Endothelial cell of umbilical vein (primary cell): ENCODE measurements around the gene MLLT6. TPM values are rescaled to one million over a fixed set of nuclear protein-coding genes. Genes with fewer than 3 reads are reported as not detected.

Source experiments
- BruUV-seq: library from RNA; stranded (reverse); fragments of 400-500 nt; replicated peaks from 2 replicates; lab custom pipeline; 2021; lab: Mats Ljungman, UMichigan
- CTCF ChIA-PET: fragments of 300-600, 350-600 bp; sonication (Branson Sonifier 250); formaldehyde crosslinking; loops from one replicate; lab custom pipeline; 2021; ENCODE audit warnings: antibody characterized with exemption, inconsistent platforms; lab: Charles Lee
- POLR2A ChIA-PET: fragments of 300-600, 350-600 bp; sonication (Branson Sonifier 250); formaldehyde crosslinking; loops from one replicate; lab custom pipeline; 2021; ENCODE audit warnings: antibody characterized with exemption, inconsistent platforms; lab: Charles Lee
- DNase-seq: peaks from one replicate; pipeline ENCODE4 v3.0.0-alpha.2; 2011; ENCODE audit warnings: low read depth, low spot score
- FAIRE-seq: peaks from 2 replicates; lab custom pipeline; 2011; peaks lifted over from hg19 to GRCh38; lab: Jason Lieb, UNC
- H2AFZ ChIP-seq: 2 replicates; pipeline ENCODE4 v1.6.0; 2012; ENCODE audit warnings: low read depth, low read length, control low read depth, inconsistent platforms
- H3K27ac ChIP-seq: 2 replicates; pipeline ENCODE4 v1.5.1; 2011; ENCODE audit warnings: low read depth, mild to moderate bottlenecking, control low read depth, low read length, moderate library complexity; ENCODE audit not compliant: insufficient read depth
- H3K27me3 ChIP-seq, 2 experiments: 2 replicates each; pipeline versions ENCODE4 v1.6.0 to v1.6.1; 2011; ENCODE audit warnings: low read length in 2 of 2, mixed read lengths in 1 of 2; ENCODE audit not compliant: control insufficient read depth in 2 of 2, insufficient read depth in 2 of 2
- H3K36me3 ChIP-seq, 2 experiments: 2 replicates in 1 of 2; 3 replicates in 1 of 2; pipeline ENCODE4 v1.5.1; 2011; ENCODE audit warnings: low read length in 2 of 2, mild to moderate bottlenecking in 1 of 2, moderate library complexity in 1 of 2; ENCODE audit not compliant: control insufficient read depth in 2 of 2, insufficient read depth in 2 of 2; ENCODE audit errors: extremely low read depth in 1 of 2
- H3K4me1 ChIP-seq: 3 replicates; pipeline ENCODE4 v1.5.1; 2011; ENCODE audit warnings: mild to moderate bottlenecking, low read length; ENCODE audit not compliant: control insufficient read depth, insufficient read depth; ENCODE audit errors: extremely low read depth
- H3K4me2 ChIP-seq: 2 replicates; pipeline ENCODE4 v1.6.1; 2011; ENCODE audit warnings: low read length, control low read depth, mixed read lengths; ENCODE audit not compliant: insufficient read depth
- H3K4me3 ChIP-seq, 3 experiments: fragments of 200-600 bp in 1 of 3; sonication (generic), shearing (Covaris generic) in 1 of 3; replicated peaks in 1 of 3; 2 replicates each; pipeline ENCODE4 v1.5.1; 2011 to 2016; ENCODE audit warnings: control low read depth in 3 of 3, low read length in 3 of 3, mild to moderate bottlenecking in 2 of 3, inconsistent platforms in 1 of 3, low read depth in 1 of 3, moderate library complexity in 1 of 3; ENCODE audit not compliant: insufficient read depth in 1 of 3
- H3K79me2 ChIP-seq: 2 replicates; pipeline ENCODE4 v1.6.0; 2012; ENCODE audit warnings: low read length, inconsistent platforms; ENCODE audit not compliant: control insufficient read depth, insufficient read depth
- H3K9ac ChIP-seq: replicated peaks from 2 replicates; pipeline ENCODE3; 2011; ENCODE audit warnings: low read length, control low read depth; ENCODE audit not compliant: insufficient read depth; ENCODE audit errors: extremely low read depth
- H3K9me1 ChIP-seq: replicated peaks from 3 replicates; pipeline ENCODE4 v1.6.0; 2011; ENCODE audit warnings: mild to moderate bottlenecking, low read length; ENCODE audit not compliant: control insufficient read depth, insufficient read depth; ENCODE audit errors: extremely low read depth
- H3K9me3 ChIP-seq: replicated peaks from 2 replicates; pipeline ENCODE4 v1.5.1; 2012; ENCODE audit warnings: low read length, inconsistent platforms; ENCODE audit not compliant: control insufficient read depth, insufficient read depth
- H4K20me1 ChIP-seq: replicated peaks from 2 replicates; pipeline ENCODE3; 2011; ENCODE audit warnings: mild to moderate bottlenecking, low read length; ENCODE audit not compliant: control insufficient read depth, insufficient read depth; ENCODE audit errors: extremely low read depth
- EZH2 ChIP-seq: IDR thresholded peaks from 2 replicates; pipeline ENCODE4 v1.6.1; 2012; ENCODE audit warnings: borderline replicate concordance, low read depth, mild to moderate bottlenecking, moderate library complexity, low read length, inconsistent platforms; ENCODE audit not compliant: severe bottlenecking
- FOS ChIP-seq: IDR thresholded peaks from 2 replicates; pipeline ENCODE4 v1.6.1; 2011; ENCODE audit warnings: mild to moderate bottlenecking, low read length, moderate library complexity, borderline replicate concordance; ENCODE audit not compliant: insufficient read depth
- GATA2 ChIP-seq: IDR thresholded peaks from 2 replicates; pipeline ENCODE4 v1.7.0; 2011; ENCODE audit warnings: low read depth, mild to moderate bottlenecking, moderate library complexity, mixed read lengths, low read length; ENCODE audit not compliant: insufficient read length, insufficient read depth
- JUN ChIP-seq: IDR thresholded peaks from 2 replicates; pipeline ENCODE4 v1.6.1; 2011; ENCODE audit warnings: borderline replicate concordance, low read depth; ENCODE audit not compliant: insufficient read length, insufficient read depth
- MYC ChIP-seq: IDR thresholded peaks from one replicate; pipeline ENCODE4 v1.6.1; 2011; ENCODE audit warnings: mild to moderate bottlenecking, low read depth, low read length
- POLR2A ChIP-seq: IDR thresholded peaks from 2 replicates; pipeline ENCODE4 v1.6.1; 2012; ENCODE audit warnings: low read depth, mild to moderate bottlenecking, control low read depth, low read length
- POLR2AphosphoS5 ChIP-seq: IDR thresholded peaks from 2 replicates; pipeline ENCODE4 v1.6.1; 2012; ENCODE audit warnings: low read depth, mild to moderate bottlenecking, control low read depth, low read length, moderate library complexity; ENCODE audit not compliant: insufficient read depth
- dilution Hi-C: fragments of 300-500 bp; cut with MboI; formaldehyde crosslinking; loops from one replicate; pipeline ENCODE4 v1.15.0; 2019; ENCODE audit warnings: low sequenced_read_pairs; ENCODE audit not compliant: extremely low pct_ligation_motif_present
- intact Hi-C: fragments of 100-400 bp; cut with micrococcal nuclease; formaldehyde crosslinking; loops from one replicate; pipeline ENCODE4 v1.10.0; 2022
- polyA plus RNA-seq, 4 experiments: library from polyadenylated mRNA; depleted of rRNA in 3 of 4; stranded (reverse) in 3 of 4; unstranded in 1 of 4; fragments of >200 nt; gene quantifications; 2 replicates each; pipeline versions ENCODE4 v1.2.1 to v1.2.3, GENCODE V29; 2011 to 2012; ENCODE audit warnings: missing spikeins in 1 of 4
- total RNA-seq: library from RNA; stranded (reverse); gene quantifications from 2 replicates; pipeline ENCODE4 v1.2.3, GENCODE V29; 2021
- TF ChIP-seq, protein P1 (sequence below): IDR thresholded peaks from 2 replicates; pipeline ENCODE4 v1.6.1; 2011; ENCODE audit not compliant: insufficient read depth, insufficient read length
- TF ChIP-seq, protein P2 (sequence below), 2 donors: IDR thresholded peaks; 1 replicate in 1 of 2; 2 replicates in 1 of 2; pipeline ENCODE4 v1.5.1; 2011; ENCODE audit warnings: low read length in 2 of 2, mild to moderate bottlenecking in 2 of 2, moderate library complexity in 2 of 2, control low read depth in 1 of 2, inconsistent platforms in 1 of 2, low read depth in 1 of 2; ENCODE audit not compliant: insufficient read depth in 1 of 2; ENCODE audit errors: extremely low read depth in 1 of 2

MLLT6 gene
- total and polyA plus RNA-seq, 2 donors (not counting 3 experiments of a cell fraction or from before 2014, with no cell fraction given) = 32.1 to 85.4 TPM

DNA sequence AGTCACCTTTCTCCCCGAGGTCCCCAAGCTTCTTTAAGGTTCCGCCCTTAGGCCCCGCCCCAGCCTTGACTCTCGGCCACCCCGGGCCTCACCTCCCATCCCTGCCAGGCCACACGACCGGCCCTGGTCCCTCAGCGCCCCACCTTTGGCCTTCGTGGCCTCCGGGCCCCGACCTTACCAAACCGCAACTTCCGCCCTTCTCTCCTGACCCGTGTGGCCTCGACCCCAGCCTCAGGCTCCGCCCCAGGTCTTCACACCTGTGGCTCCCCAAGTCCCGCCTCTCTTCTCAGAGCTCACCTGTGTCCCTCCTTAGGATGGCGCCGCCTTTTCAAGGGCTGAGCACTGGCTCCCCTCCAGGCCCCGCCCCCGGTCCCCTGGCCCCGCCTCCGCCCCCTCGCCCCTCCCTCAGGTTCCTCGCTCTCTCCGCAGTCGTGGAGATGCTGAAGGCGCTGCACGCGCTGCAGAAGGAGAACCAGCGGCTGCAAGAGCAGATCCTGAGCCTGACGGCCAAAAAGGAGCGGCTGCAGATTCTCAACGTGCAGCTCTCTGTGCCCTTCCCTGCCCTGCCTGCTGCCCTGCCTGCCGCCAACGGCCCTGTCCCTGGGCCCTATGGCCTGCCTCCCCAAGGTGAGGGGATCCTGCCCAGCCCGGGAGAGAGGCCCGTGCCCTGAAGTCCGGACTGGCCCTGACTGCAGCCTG, 15.0 kb downstream of the MLLT6 start:
- Histone ChIP-seq H3K9me3 (no peaks in the 10 kb centered on the region), H4K20me1 (no peaks in the 10 kb centered on the region), H3K9ac (no peak overlapping the region), H3K27ac (no peak overlapping the region), H3K9me1 (no peaks in the 10 kb centered on the region), H3K36me3 (peaks cover 5 to 37% of the 10 kb centered on the region in 2 experiments), H3K4me3 (no peak overlapping the region), H3K4me1 (peaks cover 3% of the 10 kb centered on the region), H3K27me3 (no peaks in the 10 kb centered on the region), H3K4me2 (no peak overlapping the region), H2AFZ (no peak overlapping the region), H3K79me2 (no peaks in the 10 kb centered on the region)
- POLR2A ChIA-PET = interaction anchor here (0.6 kb wide), 1 partner anchor 17 kb away, joined by 6 read pairs; no protein-coding TSS in a partner anchor
- CTCF ChIA-PET = interaction anchor here (2.4 kb wide), 1 partner anchor 15 kb away, joined by 7 read pairs; no protein-coding TSS in a partner anchor
- FAIRE-seq (no peak), DNase-seq (no peak)
- intact Hi-C loops = no loop called here
- dilution Hi-C loops = no loop called here
- TF ChIP-seq GATA2 = no peak
- no peak for TF ChIP-seq JUN
- no peak for TF ChIP-seq POLR2A
- no peak for TF ChIP-seq EZH2
- TF ChIP-seq, protein P1, sequence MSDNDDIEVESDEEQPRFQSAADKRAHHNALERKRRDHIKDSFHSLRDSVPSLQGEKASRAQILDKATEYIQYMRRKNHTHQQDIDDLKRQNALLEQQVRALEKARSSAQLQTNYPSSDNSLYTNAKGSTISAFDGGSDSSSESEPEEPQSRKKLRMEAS = no peak
- TF ChIP-seq MYC = no peak
- no peak for TF ChIP-seq FOS
- no peak for TF ChIP-seq POLR2AphosphoS5
- TF ChIP-seq, protein P2, sequence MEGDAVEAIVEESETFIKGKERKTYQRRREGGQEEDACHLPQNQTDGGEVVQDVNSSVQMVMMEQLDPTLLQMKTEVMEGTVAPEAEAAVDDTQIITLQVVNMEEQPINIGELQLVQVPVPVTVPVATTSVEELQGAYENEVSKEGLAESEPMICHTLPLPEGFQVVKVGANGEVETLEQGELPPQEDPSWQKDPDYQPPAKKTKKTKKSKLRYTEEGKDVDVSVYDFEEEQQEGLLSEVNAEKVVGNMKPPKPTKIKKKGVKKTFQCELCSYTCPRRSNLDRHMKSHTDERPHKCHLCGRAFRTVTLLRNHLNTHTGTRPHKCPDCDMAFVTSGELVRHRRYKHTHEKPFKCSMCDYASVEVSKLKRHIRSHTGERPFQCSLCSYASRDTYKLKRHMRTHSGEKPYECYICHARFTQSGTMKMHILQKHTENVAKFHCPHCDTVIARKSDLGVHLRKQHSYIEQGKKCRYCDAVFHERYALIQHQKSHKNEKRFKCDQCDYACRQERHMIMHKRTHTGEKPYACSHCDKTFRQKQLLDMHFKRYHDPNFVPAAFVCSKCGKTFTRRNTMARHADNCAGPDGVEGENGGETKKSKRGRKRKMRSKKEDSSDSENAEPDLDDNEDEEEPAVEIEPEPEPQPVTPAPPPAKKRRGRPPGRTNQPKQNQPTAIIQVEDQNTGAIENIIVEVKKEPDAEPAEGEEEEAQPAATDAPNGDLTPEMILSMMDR (IDR thresholded peaks at IDR 0.05; ENCODE audit: extremely low read depth in 1 of 2, insufficient read depth in 1 of 2, low read depth in 1 of 2, low read length in 2 of 2) = no peak
- no TSS peak for BruUV-seq
